ENCODE results near the gene VPS50. TPM values are rescaled to one million over a fixed set of nuclear protein-coding genes. Genes with fewer than 3 reads are reported as not detected.

The VPS50 gene
- total and polyA plus RNA-seq, 2 donors (not counting 3 experiments of a cell fraction or from before 2014, with no cell fraction given): 6.6 to 25.6 TPM

DNA sequence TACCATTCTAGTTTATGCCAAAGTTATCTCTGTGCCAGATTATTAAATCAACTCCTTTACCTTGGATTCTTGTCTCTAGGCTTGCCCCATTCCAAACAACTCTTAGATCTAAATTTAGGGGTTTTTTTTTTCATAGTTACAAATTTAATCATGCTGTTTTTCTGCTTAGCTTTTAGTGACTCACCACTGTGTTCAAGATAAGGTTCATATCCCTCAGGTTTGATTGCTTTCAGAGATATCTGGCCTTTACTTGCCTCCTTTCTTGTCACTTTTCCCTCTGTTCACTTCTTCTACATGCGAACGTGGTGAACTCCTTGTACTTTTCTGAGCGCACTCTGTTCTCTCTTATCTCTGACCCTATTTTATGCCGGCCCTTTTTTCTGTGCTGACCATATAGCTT, 78.2 kb downstream of the VPS50 start:
- intact Hi-C loops (cut with micrococcal nuclease): no loop called here
- peak; percentile 4 for DNase-seq (ENCODE audit: low read depth, low spot score)
- dilution Hi-C loops (cut with MboI; ENCODE audit: extremely low pct_ligation_motif_present, low sequenced_read_pairs): no loop called here
- Histone ChIP-seq H3K27me3 (ENCODE audit: control insufficient read depth in 2 of 2, insufficient read depth in 2 of 2, low read length in 2 of 2) (no peaks in the 10 kb centered on the region), H3K4me3 (replicated peaks in 1 of 3; ENCODE audit: insufficient read depth in 1 of 3, low read depth in 1 of 3, low read length in 3 of 3) (no peak overlapping the region), H3K36me3 (ENCODE audit: control insufficient read depth in 2 of 2, extremely low read depth in 1 of 2, insufficient read depth in 2 of 2, low read length in 2 of 2) (peaks cover 2 to 6% of the 10 kb centered on the region in 2 experiments), H2AFZ (ENCODE audit: low read depth, low read length) (no peak overlapping the region), H3K4me1 (ENCODE audit: control insufficient read depth, extremely low read depth, insufficient read depth, low read length) (peaks cover 3% of the 10 kb centered on the region), H3K9ac (replicated peaks; ENCODE audit: extremely low read depth, insufficient read depth, low read length) (no peak overlapping the region), H3K79me2 (ENCODE audit: control insufficient read depth, insufficient read depth, low read length) (no peaks in the 10 kb centered on the region), H3K4me2 (ENCODE audit: insufficient read depth, low read length) (no peak overlapping the region), H4K20me1 (replicated peaks; ENCODE audit: control insufficient read depth, extremely low read depth, insufficient read depth, low read length) (no peaks in the 10 kb centered on the region), H3K9me3 (replicated peaks; ENCODE audit: control insufficient read depth, insufficient read depth, low read length) (no peaks in the 10 kb centered on the region), H3K27ac (ENCODE audit: insufficient read depth, low read depth, low read length) (no peak overlapping the region), H3K9me1 (replicated peaks; ENCODE audit: control insufficient read depth, extremely low read depth, insufficient read depth, low read length) (no peaks in the 10 kb centered on the region)
- POLR2A ChIA-PET: interaction anchor here (0.6 kb wide), 1 partner anchor 190 kb away, joined by 3 read pairs; no protein-coding TSS in a partner anchor
- CTCF ChIA-PET: interaction anchor here (0.8 to 1.6 kb wide), 2 partner anchors 10 to 64 kb away, joined by 3 to 6 read pairs; no protein-coding TSS in a partner anchor
- FAIRE-seq: no peak
- no TSS peak for BruUV-seq (replicated peaks)
- no peak for TF ChIP-seq CTCF (IDR thresholded peaks at IDR 0.05; ENCODE audit: extremely low read depth in 1 of 2, insufficient read depth in 1 of 2, low read depth in 1 of 2, low read length in 2 of 2)
- peak; percentile 69 for TF ChIP-seq GATA2 (IDR thresholded peaks at IDR 0.05; ENCODE audit: insufficient read depth, insufficient read length, low read depth, low read length)
- TF ChIP-seq POLR2AphosphoS5 (IDR thresholded peaks at IDR 0.05; ENCODE audit: insufficient read depth, low read depth, low read length): no peak
- peak; percentile 49 for TF ChIP-seq FOS (IDR thresholded peaks at IDR 0.05; ENCODE audit: borderline replicate concordance, insufficient read depth, low read length)
- TF ChIP-seq POLR2A (IDR thresholded peaks at IDR 0.05; ENCODE audit: low read depth, low read length): no peak

DNA sequence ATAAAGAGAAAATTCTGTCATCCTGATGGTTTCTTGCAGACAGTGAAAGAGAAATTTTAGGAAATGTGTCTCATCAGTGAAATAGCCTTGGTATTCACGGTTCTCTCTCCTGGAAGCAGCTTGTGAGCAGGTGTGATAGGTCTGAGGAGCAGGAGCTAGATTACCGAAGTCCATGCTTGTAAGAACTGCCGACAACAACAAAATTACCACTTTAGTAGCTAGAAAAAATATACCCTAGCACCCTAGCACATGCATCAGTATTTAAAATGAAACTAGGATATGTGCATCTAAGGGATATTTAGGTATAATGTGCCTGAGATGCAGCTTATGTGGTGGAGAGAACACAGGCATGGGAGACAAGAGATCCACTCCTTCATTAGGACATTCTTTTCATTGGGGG, 82.3 kb downstream of the VPS50 start:
- Histone ChIP-seq H3K9me3 (replicated peaks; ENCODE audit: control insufficient read depth, insufficient read depth, low read length) (no peaks in the 10 kb centered on the region), H3K4me3 (replicated peaks in 1 of 3; ENCODE audit: insufficient read depth in 1 of 3, low read depth in 1 of 3, low read length in 3 of 3) (no peak overlapping the region), H2AFZ (ENCODE audit: low read depth, low read length) (no peak overlapping the region), H4K20me1 (replicated peaks; ENCODE audit: control insufficient read depth, extremely low read depth, insufficient read depth, low read length) (no peaks in the 10 kb centered on the region), H3K27ac (ENCODE audit: insufficient read depth, low read depth, low read length) (no peak overlapping the region), H3K9ac (replicated peaks; ENCODE audit: extremely low read depth, insufficient read depth, low read length) (no peak overlapping the region), H3K4me2 (ENCODE audit: insufficient read depth, low read length) (no peak overlapping the region), H3K27me3 (ENCODE audit: control insufficient read depth in 2 of 2, insufficient read depth in 2 of 2, low read length in 2 of 2) (no peaks in the 10 kb centered on the region), H3K79me2 (ENCODE audit: control insufficient read depth, insufficient read depth, low read length) (no peaks in the 10 kb centered on the region), H3K9me1 (replicated peaks; ENCODE audit: control insufficient read depth, extremely low read depth, insufficient read depth, low read length) (no peaks in the 10 kb centered on the region), H3K36me3 (ENCODE audit: control insufficient read depth in 2 of 2, extremely low read depth in 1 of 2, insufficient read depth in 2 of 2, low read length in 2 of 2) (peaks cover 2% of the 10 kb centered on the region in 2 experiments), H3K4me1 (ENCODE audit: control insufficient read depth, extremely low read depth, insufficient read depth, low read length) (peaks cover 13% of the 10 kb centered on the region)
- ChIA-PET CTCF (interaction anchor here (1.2 kb wide), 1 partner anchor 60 kb away, joined by 3 read pairs; no protein-coding TSS in a partner anchor), POLR2A (no interaction called here)
- TF ChIP-seq EZH2 (IDR thresholded peaks at IDR 0.05; ENCODE audit: borderline replicate concordance, low read depth, low read length, severe bottlenecking): no peak
- no peak for TF ChIP-seq GATA2 (IDR thresholded peaks at IDR 0.05; ENCODE audit: insufficient read depth, insufficient read length, low read depth, low read length)
- no peak for TF ChIP-seq MAX (IDR thresholded peaks at IDR 0.05; ENCODE audit: insufficient read depth, insufficient read length)
- no peak for TF ChIP-seq CTCF (IDR thresholded peaks at IDR 0.05; ENCODE audit: extremely low read depth in 1 of 2, insufficient read depth in 1 of 2, low read depth in 1 of 2, low read length in 2 of 2)
- no peak for TF ChIP-seq JUN (IDR thresholded peaks at IDR 0.05; ENCODE audit: borderline replicate concordance, insufficient read depth, insufficient read length, low read depth)
- no peak for TF ChIP-seq FOS (IDR thresholded peaks at IDR 0.05; ENCODE audit: borderline replicate concordance, insufficient read depth, low read length)
- TF ChIP-seq MYC (IDR thresholded peaks at IDR 0.05; ENCODE audit: low read depth, low read length): no peak
- no peak for TF ChIP-seq POLR2AphosphoS5 (IDR thresholded peaks at IDR 0.05; ENCODE audit: insufficient read depth, low read depth, low read length)
- no peak for TF ChIP-seq POLR2A (IDR thresholded peaks at IDR 0.05; ENCODE audit: low read depth, low read length)
- BruUV-seq (replicated peaks): no TSS peak
- FAIRE-seq (no peak), DNase-seq (ENCODE audit: low read depth, low spot score) (no peak)
- dilution Hi-C loops (cut with MboI; ENCODE audit: extremely low pct_ligation_motif_present, low sequenced_read_pairs): no loop called here
- intact Hi-C loops (cut with micrococcal nuclease): no loop called here
